HG03039 (cell line): ENCODE results near the gene ESRRA.

Experiments
- ATAC-seq: cut with Tn5 transposase; IDR thresholded peaks from one replicate; pipeline ENCODE4 v1.9.1; 2021; ENCODE audit warnings: mild to moderate bottlenecking, moderate library complexity; ENCODE audit not compliant: unreplicated experiment

The ESRRA gene

DNA sequence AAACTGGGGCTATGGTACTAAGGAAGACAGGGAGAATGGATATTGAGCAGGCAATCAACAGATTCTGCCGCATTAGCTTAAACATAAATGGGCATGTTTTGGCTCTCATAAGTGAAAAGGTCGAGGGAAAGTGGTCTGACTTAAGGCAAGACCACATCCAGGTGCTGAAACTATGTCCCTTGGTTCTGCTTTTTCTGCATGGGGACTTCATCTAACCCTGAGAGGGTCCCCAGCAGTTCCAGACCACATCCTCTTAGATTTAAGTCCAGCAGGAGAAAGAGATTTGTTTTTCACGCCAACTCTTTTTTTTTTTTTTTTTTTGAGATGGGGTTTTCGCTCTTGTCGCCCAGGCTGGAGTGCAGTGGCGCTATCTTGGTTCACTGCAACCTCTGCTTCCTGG is 59.1 kb downstream of the ESRRA start:
- no peak for ATAC-seq

DNA sequence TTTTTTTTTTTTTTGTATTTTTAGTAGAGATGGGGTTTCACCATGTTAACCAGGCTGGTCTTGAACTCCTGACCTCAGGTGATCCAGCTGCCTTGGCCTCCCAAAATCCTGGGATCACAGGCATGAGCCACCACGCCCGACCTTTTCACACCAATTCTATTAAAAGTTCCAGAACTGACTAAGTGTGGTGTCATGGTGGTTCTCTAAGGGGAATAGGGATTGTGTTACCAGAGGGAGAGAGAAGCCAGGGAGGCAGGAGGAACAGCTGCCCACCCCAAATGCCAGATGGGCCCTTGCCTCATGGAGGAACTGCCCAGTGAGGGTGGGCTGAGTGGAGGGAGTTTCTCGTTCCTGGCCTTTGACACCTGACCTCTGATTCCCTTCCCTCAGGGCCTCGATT is 59.6 kb downstream of the ESRRA start:
- ATAC-seq = no peak
